HUES64 (cell line): ENCODE data around the gene MLXIPL.
"Not testable (repeated sequence)": the region's sequence is repeated elsewhere in the genome, so short reads cannot be mapped to it uniquely, and the experiment has no call there.

Experiments
- H3K27ac ChIP-seq: 2 replicates; pipeline ENCODE4 v1.7.0; 2013; ENCODE audit warnings: low read depth, low read length, inconsistent platforms
- H3K27me3 ChIP-seq: 2 replicates; pipeline ENCODE4 v1.6.1; 2013; ENCODE audit warnings: mild to moderate bottlenecking, low read length; ENCODE audit not compliant: insufficient read depth
- H3K36me3 ChIP-seq: 2 replicates; pipeline ENCODE4 v1.6.1; 2013; ENCODE audit warnings: mild to moderate bottlenecking, low read length; ENCODE audit not compliant: insufficient read depth
- H3K4me1 ChIP-seq: 2 replicates; pipeline ENCODE4 v1.6.1; 2013; ENCODE audit warnings: mild to moderate bottlenecking, low read length, moderate library complexity; ENCODE audit not compliant: insufficient read depth
- H3K4me3 ChIP-seq: 2 replicates; pipeline ENCODE4 v1.5.1; 2013; ENCODE audit warnings: mild to moderate bottlenecking, low read length, moderate library complexity
- H3K9ac ChIP-seq: 2 replicates; pipeline ENCODE4 v1.6.1; 2013; ENCODE audit warnings: mild to moderate bottlenecking, low read depth, low read length
- H3K9me3 ChIP-seq: 2 replicates; pipeline ENCODE4 v1.6.1; 2013; ENCODE audit warnings: low read depth, low read length; ENCODE audit not compliant: insufficient read depth
- WGBS: fragments of 150-250, 120-280 bp; methylation state at CpG from one replicate; pipeline ENCODE4 v1.1.7; 2013; ENCODE audit warnings: missing lambda C conversion rate; 5-methylcytosine and 5-hydroxymethylcytosine counted together

Gene MLXIPL

GRCh38 chr7:73593207-73594045, 30.9 kb downstream of the MLXIPL start:
- Histone ChIP-seq H3K27me3 (no peaks in the 10 kb centered on the region), H3K4me1 (no peaks in the 10 kb centered on the region), H3K27ac (no peak overlapping the region), H3K9me3 (no peaks in the 10 kb centered on the region), H3K4me3 (no peak overlapping the region), H3K36me3 (no peaks in the 10 kb centered on the region), H3K9ac (no peak overlapping the region)
- WGBS: 87% methylated on average over 14 of the region's 14 CpGs

GRCh38 chr7:73586911-73587310, 37.4 kb downstream of the MLXIPL start:
- H3K27ac ChIP-seq: no peak overlapping the region
- 92% methylated on average over 12 of the region's 12 CpGs for WGBS
- H3K9ac ChIP-seq: no peak overlapping the region
- no peaks in the 10 kb centered on the region for H3K9me3 ChIP-seq
- no peak overlapping the region for H3K4me3 ChIP-seq
- no peaks in the 10 kb centered on the region for H3K36me3 ChIP-seq
- peaks cover 34% of the 10 kb centered on the region for H3K27me3 ChIP-seq
- H3K4me1 ChIP-seq: no peaks in the 10 kb centered on the region

GRCh38 chr7:73585196-73585595, 39.1 kb downstream of the MLXIPL start:
- Histone ChIP-seq H3K9ac (no peak overlapping the region), H3K9me3 (no peaks in the 10 kb centered on the region), H3K4me3 (no peak overlapping the region), H3K27me3 (peaks cover 44% of the 10 kb centered on the region), H3K4me1 (no peaks in the 10 kb centered on the region), H3K36me3 (no peaks in the 10 kb centered on the region), H3K27ac (no peak overlapping the region)
- 72% methylated on average over 2 of the region's 2 CpGs for WGBS

- no peaks in the 10 kb centered on the region for H3K36me3 ChIP-seq
- no peak overlapping the region for H3K27ac ChIP-seq
- peaks cover 45% of the 10 kb centered on the region for H3K27me3 ChIP-seq
- WGBS: 95% methylated on average over 6 of the region's 6 CpGs
- no peak overlapping the region for H3K4me3 ChIP-seq
- H3K9me3 ChIP-seq: no peaks in the 10 kb centered on the region
- no peaks in the 10 kb centered on the region for H3K4me1 ChIP-seq
- H3K9ac ChIP-seq: no peak overlapping the region
Measured at GRCh38 chr7:73582664-73583202, 41.6 kb downstream of the MLXIPL start.

GRCh38 chr7:73581006-73581405, 43.3 kb downstream of the MLXIPL start:
- H3K9me3 ChIP-seq, H3K9ac ChIP-seq, H3K27ac ChIP-seq, H3K4me1 ChIP-seq, H3K4me3 ChIP-seq, H3K36me3 ChIP-seq: not testable (repeated sequence)
- peaks cover 40% of the 10 kb centered on the region for H3K27me3 ChIP-seq
- WGBS: 87% methylated on average over 9 of the region's 9 CpGs

- Histone ChIP-seq H3K9me3 (no peaks in the 10 kb centered on the region), H3K27ac (peak within 1 kb of the TSS; percentile 70), H3K9ac (peak within 1 kb of the TSS; percentile 88), H3K27me3 (peaks cover 30% of the 10 kb centered on the region), H3K36me3 (peaks cover 18% of the 10 kb centered on the region), H3K4me3 (peak within 1 kb of the TSS; percentile 73), H3K4me1 (no peaks in the 10 kb centered on the region)
- WGBS: under 1% methylated on average over 75 of the region's 75 CpGs
Measured at GRCh38 chr7:73578342-73579128, 45.8 kb downstream of the MLXIPL start, which contains the start of gene TBL2. TSS of gene TBL2 (minus strand) at chr7:73578579. CDS start at chr7:73578549, 30 bp downstream.

- Histone ChIP-seq H3K27me3 (peaks cover 23% of the 10 kb centered on the region), H3K4me1 (no peaks in the 10 kb centered on the region), H3K27ac (peak overlapping the region; percentile 70), H3K36me3 (peaks cover 25% of the 10 kb centered on the region), H3K9me3 (no peaks in the 10 kb centered on the region), H3K4me3 (peak overlapping the region; percentile 73), H3K9ac (peak overlapping the region; percentile 88)
- WGBS: 28% methylated on average over 32 of the region's 32 CpGs
Measured at GRCh38 chr7:73577627-73578341, 46.5 kb downstream of the MLXIPL start.

GRCh38 chr7:73573791-73574190, 50.5 kb downstream of the MLXIPL start:
- Histone ChIP-seq H3K27me3 (peaks cover 7% of the 10 kb centered on the region; the same call in 1 of the 2 replicates), H3K27ac (no peak overlapping the region), H3K36me3 (peaks cover 64% of the 10 kb centered on the region), H3K4me3 (no peak overlapping the region), H3K9me3 (no peaks in the 10 kb centered on the region), H3K4me1 (no peaks in the 10 kb centered on the region), H3K9ac (no peak overlapping the region)
- WGBS: 95% methylated on average over 11 of the region's 11 CpGs

- no peak overlapping the region for H3K9ac ChIP-seq
- 96% methylated on average over 9 of the region's 9 CpGs for WGBS
- no peaks in the 10 kb centered on the region for H3K4me1 ChIP-seq
- no peak overlapping the region for H3K27ac ChIP-seq
- no peak overlapping the region for H3K4me3 ChIP-seq
- H3K36me3 ChIP-seq: peaks cover 64% of the 10 kb centered on the region
- peaks cover 7% of the 10 kb centered on the region; the same call in 1 of the 2 replicates for H3K27me3 ChIP-seq
- H3K9me3 ChIP-seq: no peaks in the 10 kb centered on the region
Measured at GRCh38 chr7:73573276-73573675, 51.0 kb downstream of the MLXIPL start.

GRCh38 chr7:73572767-73573186, 51.5 kb downstream of the MLXIPL start:
- no peak overlapping the region for H3K4me3 ChIP-seq
- no peaks in the 10 kb centered on the region for H3K4me1 ChIP-seq
- no peaks in the 10 kb centered on the region for H3K9me3 ChIP-seq
- no peak overlapping the region for H3K27ac ChIP-seq
- peaks cover 64% of the 10 kb centered on the region for H3K36me3 ChIP-seq
- WGBS: 94% methylated on average over 6 of the region's 6 CpGs
- no peak overlapping the region for H3K9ac ChIP-seq
- H3K27me3 ChIP-seq: peaks cover 6% of the 10 kb centered on the region; the same call in 1 of the 2 replicates
